Measurements from ENCODE around the gene ASTE1. TPM values are rescaled to one million over a fixed set of nuclear protein-coding genes. Genes with fewer than 3 reads are reported as not detected.

The ASTE1 gene
- total RNA-seq, 2 experiments from 2014 or later, result 11.7 to 14.2 TPM

DNA sequence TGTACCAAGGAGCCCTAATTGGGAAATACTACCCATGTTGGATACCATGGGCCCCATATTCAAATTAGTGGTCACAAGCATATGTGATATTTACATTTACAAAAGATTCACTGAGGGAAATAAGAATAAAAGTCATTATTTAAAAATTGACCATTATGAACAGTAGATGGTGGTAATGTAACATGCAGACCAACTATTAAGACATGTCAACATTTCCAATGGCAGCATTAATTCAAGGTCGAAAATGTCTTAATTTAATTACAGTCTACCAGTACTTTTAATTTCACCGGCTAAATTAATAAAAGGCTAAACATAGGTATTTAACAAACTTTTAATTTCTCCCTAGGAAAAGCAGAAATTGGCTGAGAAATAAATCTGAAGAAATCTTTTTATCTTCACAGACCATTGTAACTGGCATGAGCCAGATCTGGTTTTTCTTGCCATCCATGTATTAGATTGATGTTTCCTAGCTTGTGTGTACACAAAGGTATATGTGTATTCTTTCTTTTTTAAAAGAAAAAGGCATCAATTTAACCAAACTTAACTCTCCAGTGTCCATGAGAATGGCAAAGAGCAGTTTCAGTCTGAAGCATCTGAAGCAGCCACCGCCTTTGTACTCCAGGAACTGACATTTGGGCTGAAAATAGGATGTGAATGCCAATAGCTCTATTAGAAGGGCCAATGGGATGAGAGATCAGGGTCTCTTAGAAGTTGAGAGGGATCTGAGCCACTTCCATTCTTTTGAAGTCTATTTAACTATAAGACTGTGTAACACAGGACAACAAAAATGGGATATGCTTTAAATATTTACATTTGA, 26.6 kb upstream of the ASTE1 start:
- Histone ChIP-seq H3K9me2 (ENCODE audit: insufficient read depth, low read length) (no peaks in the 10 kb centered on the region), H3K79me2 (ENCODE audit: insufficient read depth, low read depth, low read length) (no peaks in the 10 kb centered on the region), H4K20me1 (ENCODE audit: insufficient read depth, low read length) (no peaks in the 10 kb centered on the region), H2AFZ (ENCODE audit: low read length) (no peak overlapping the region), H3K4me3 (ENCODE audit: low read depth, low read length, poor library complexity, severe bottlenecking) (no peak overlapping the region), H3K4me1 (ENCODE audit: insufficient read depth, low read length, poor library complexity, severe bottlenecking) (no peaks in the 10 kb centered on the region), H3K27ac (ENCODE audit: low read depth, low read length, poor library complexity, severe bottlenecking) (no peak overlapping the region), H3K4me2 (ENCODE audit: low read length) (no peak overlapping the region), H3K9me3 (ENCODE audit: low read length) (no peaks in the 10 kb centered on the region), H3K36me3 (ENCODE audit: insufficient read depth, low read length) (no peaks in the 10 kb centered on the region)
- DNase-seq (ENCODE audit: low spot score), result no peak
- POLR2A ChIA-PET, result no interaction called here
- intact Hi-C loops (cut with micrococcal nuclease; ENCODE audit: unreplicated experiment), result no loop called here
- CTCF ChIA-PET (ENCODE audit: unreplicated experiment), result no interaction called here
- no peak for TF ChIP-seq EZH2phosphoT487 (IDR thresholded peaks at IDR 0.05; ENCODE audit: borderline replicate concordance, low read depth, low read length)
- TF ChIP-seq, protein P1, sequence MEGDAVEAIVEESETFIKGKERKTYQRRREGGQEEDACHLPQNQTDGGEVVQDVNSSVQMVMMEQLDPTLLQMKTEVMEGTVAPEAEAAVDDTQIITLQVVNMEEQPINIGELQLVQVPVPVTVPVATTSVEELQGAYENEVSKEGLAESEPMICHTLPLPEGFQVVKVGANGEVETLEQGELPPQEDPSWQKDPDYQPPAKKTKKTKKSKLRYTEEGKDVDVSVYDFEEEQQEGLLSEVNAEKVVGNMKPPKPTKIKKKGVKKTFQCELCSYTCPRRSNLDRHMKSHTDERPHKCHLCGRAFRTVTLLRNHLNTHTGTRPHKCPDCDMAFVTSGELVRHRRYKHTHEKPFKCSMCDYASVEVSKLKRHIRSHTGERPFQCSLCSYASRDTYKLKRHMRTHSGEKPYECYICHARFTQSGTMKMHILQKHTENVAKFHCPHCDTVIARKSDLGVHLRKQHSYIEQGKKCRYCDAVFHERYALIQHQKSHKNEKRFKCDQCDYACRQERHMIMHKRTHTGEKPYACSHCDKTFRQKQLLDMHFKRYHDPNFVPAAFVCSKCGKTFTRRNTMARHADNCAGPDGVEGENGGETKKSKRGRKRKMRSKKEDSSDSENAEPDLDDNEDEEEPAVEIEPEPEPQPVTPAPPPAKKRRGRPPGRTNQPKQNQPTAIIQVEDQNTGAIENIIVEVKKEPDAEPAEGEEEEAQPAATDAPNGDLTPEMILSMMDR (conservative IDR thresholded peaks at IDR 0.05; ENCODE audit: low read length), result peak; percentile 43
- no TSS peak for BruUV-seq (replicated peaks)

DNA sequence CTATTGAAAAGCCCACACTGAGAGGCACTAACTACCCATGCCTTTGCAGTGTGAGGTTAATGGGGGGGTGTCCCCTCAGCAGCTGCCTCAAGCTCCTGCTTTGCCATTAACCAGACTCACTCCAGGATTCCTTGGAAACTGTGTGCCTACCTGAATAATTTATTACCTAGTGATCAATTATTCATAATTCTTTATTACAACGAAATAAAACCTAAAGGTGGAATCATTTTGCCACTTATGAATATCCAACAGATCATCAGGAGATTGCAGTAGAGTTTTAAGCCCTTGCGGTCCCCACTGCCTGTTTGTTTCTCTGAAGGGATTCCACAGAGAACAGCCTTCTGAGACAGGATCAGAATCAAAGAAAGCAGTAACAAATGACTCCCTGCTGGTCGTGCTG, 23.4 kb upstream of the ASTE1 start:
- CTCF ChIA-PET (ENCODE audit: unreplicated experiment), result no interaction called here
- intact Hi-C loops (cut with micrococcal nuclease; ENCODE audit: unreplicated experiment), result no loop called here
- no peaks in the 10 kb centered on the region for H3K4me1 ChIP-seq (ENCODE audit: insufficient read depth, low read length, poor library complexity, severe bottlenecking)
- no peak overlapping the region for H3K4me3 ChIP-seq (ENCODE audit: low read depth, low read length, poor library complexity, severe bottlenecking)
- H4K20me1 ChIP-seq (ENCODE audit: insufficient read depth, low read length), result no peaks in the 10 kb centered on the region
- H3K27ac ChIP-seq (ENCODE audit: low read depth, low read length, poor library complexity, severe bottlenecking), result no peak overlapping the region
- no peak for DNase-seq (ENCODE audit: low spot score)
- no peak overlapping the region for H3K4me2 ChIP-seq (ENCODE audit: low read length)
- TF ChIP-seq, protein P1 (conservative IDR thresholded peaks at IDR 0.05; ENCODE audit: low read length), result no peak
- H3K9me2 ChIP-seq (ENCODE audit: insufficient read depth, low read length), result no peaks in the 10 kb centered on the region
- H2AFZ ChIP-seq (ENCODE audit: low read length), result no peak overlapping the region
- BruUV-seq (replicated peaks), result no TSS peak
- POLR2A ChIA-PET, result no interaction called here
- no peaks in the 10 kb centered on the region for H3K9me3 ChIP-seq (ENCODE audit: low read length)
- H3K36me3 ChIP-seq (ENCODE audit: insufficient read depth, low read length), result no peaks in the 10 kb centered on the region
- no peaks in the 10 kb centered on the region for H3K79me2 ChIP-seq (ENCODE audit: insufficient read depth, low read depth, low read length)

DNA sequence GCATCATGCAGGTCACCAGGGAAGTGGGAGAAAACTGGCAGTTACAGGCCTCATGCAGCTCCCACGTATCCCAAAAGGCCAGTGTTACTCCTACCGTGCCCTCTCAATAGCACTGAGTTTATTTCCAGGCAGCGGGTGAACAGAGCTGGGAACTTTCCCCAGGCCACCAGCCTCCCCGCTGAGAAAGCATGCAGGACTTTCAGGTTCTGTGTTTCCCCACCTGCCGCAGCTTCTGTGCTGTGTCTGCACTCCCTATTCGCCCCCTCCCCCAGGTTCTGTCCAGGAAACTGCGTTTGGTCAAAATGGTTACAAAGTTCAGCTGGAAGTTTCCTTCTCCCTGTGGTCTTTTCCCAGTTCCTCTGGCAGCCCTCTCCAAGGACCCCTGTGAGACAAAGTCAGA, 21.4 kb upstream of the ASTE1 start:
- no peaks in the 10 kb centered on the region for H3K9me2 ChIP-seq (ENCODE audit: insufficient read depth, low read length)
- no peaks in the 10 kb centered on the region for H3K36me3 ChIP-seq (ENCODE audit: insufficient read depth, low read length)
- H3K4me2 ChIP-seq (ENCODE audit: low read length), result no peak overlapping the region
- no peak overlapping the region for H3K27ac ChIP-seq (ENCODE audit: low read depth, low read length, poor library complexity, severe bottlenecking)
- H3K9me3 ChIP-seq (ENCODE audit: low read length), result no peaks in the 10 kb centered on the region
- H3K4me1 ChIP-seq (ENCODE audit: insufficient read depth, low read length, poor library complexity, severe bottlenecking), result no peaks in the 10 kb centered on the region
- ChIA-PET CTCF (ENCODE audit: unreplicated experiment) (no interaction called here), POLR2A (no interaction called here)
- 0 out of 2 replicates have a peak overlapping the region, but pooled peaks have one; percentile 32 for H2AFZ ChIP-seq (ENCODE audit: low read length)
- intact Hi-C loops (cut with micrococcal nuclease; ENCODE audit: unreplicated experiment), result no loop called here
- H3K79me2 ChIP-seq (ENCODE audit: insufficient read depth, low read depth, low read length), result no peaks in the 10 kb centered on the region
- no peak overlapping the region for H3K4me3 ChIP-seq (ENCODE audit: low read depth, low read length, poor library complexity, severe bottlenecking)
- no TSS peak for BruUV-seq (replicated peaks)
- no peaks in the 10 kb centered on the region for H4K20me1 ChIP-seq (ENCODE audit: insufficient read depth, low read length)
- no peak for TF ChIP-seq EZH2phosphoT487 (IDR thresholded peaks at IDR 0.05; ENCODE audit: borderline replicate concordance, low read depth, low read length)
- TF ChIP-seq, protein P1 (conservative IDR thresholded peaks at IDR 0.05; ENCODE audit: low read length), result no peak
- DNase-seq (ENCODE audit: low spot score), result no peak
